Pancreas (tissue), 10 donors: Measurements from ENCODE around the gene UGT1A7. TPM values are rescaled to one million over a fixed set of nuclear protein-coding genes. Genes with fewer than 3 reads are reported as not detected.

Experiments used
- ATAC-seq, 4 donors: fragments of 200-7000 bp; cut with Tn5 transposase; one replicate each; pipeline versions ENCODE4 v1.8.0 to v1.9.1; 2020; ENCODE audit warnings: mild to moderate bottlenecking in 4 of 4, moderate library complexity in 4 of 4
- DNase-seq, 6 donors: peaks; one replicate each; pipeline ENCODE4 v3.0.0-alpha.2; 2020
- FAIRE-seq: peaks from 2 replicates; lab custom pipeline; 2012; peaks lifted over from hg19 to GRCh38; lab: Jason Lieb, UNC
- H3K27ac ChIP-seq, 4 donors: fragments of 200-600 bp; sonication (generic); 1 replicate in 3 of 4; 2 replicates in 1 of 4; pipeline versions ENCODE4 v1.5.0 to v1.8.0; 2020
- H3K27me3 ChIP-seq, 4 donors: fragments of 200-600 bp; one replicate each; pipeline ENCODE4 v1.8.0; 2021
- H3K36me3 ChIP-seq, 3 donors: fragments of 200-600 bp; sonication (generic) in 1 of 3; one replicate each; pipeline versions ENCODE4 v1.5.0 to v1.8.0; 2020 to 2021
- H3K4me1 ChIP-seq, 3 donors: fragments of 200-600 bp; one replicate each; pipeline ENCODE4 v1.8.0; 2021
- H3K4me3 ChIP-seq, 4 donors: fragments of 200-600 bp; sonication (generic) in 2 of 4; one replicate each; pipeline versions ENCODE4 v1.5.0 to v1.8.0; 2020 to 2021
- H3K9me3 ChIP-seq, 4 donors: fragments of 200-600 bp; one replicate each; pipeline ENCODE4 v1.8.0; 2021
- WGBS, 2 donors: extraction: QIAGEN DNeasy Blood & Tissue Kit; methylation state at CpG; one replicate each; pipeline ENCODE4 v1.1.7; 2013; 5-methylcytosine and 5-hydroxymethylcytosine counted together
- intact Hi-C, 3 donors: fragments of 100-400 bp; cut with DNase I; formaldehyde crosslinking; loops; one replicate each; pipeline versions ENCODE4 v1.11.1 to v1.14.2; 2022
- polyA plus RNA-seq, 2 donors: library from polyadenylated mRNA; stranded (reverse); fragments of 200-250 nt; gene quantifications; one replicate each; pipeline ENCODE4 v1.2.3, GENCODE V29; 2013
- total RNA-seq, 6 donors: library from RNA; stranded (reverse); fragmentation: NEBNext Ultra II Directional in 4 of 6; extraction: Animal tissue kit (Norgen Biotek cat#: 25700) in 4 of 6; gene quantifications; one replicate each; pipeline versions ENCODE4 v1.2.1 to v1.2.4, GENCODE V29; 2021 to 2023
- TF ChIP-seq, protein P1 (sequence below), 4 donors: fragments of 200-600 bp; sonication (generic) in 3 of 4; IDR thresholded peaks; one replicate each; pipeline versions ENCODE4 v1.5.0 to v1.8.0; 2021; ENCODE audit warnings: antibody characterized with exemption in 4 of 4
- donor health status: healthy with polysubstance abuse.
- donor health status: DM: no; HTN: no; CAD: no; lungs with moderate emphysema.
- donor health status: DM: no; HTN: no; CAD: no.
- donor health status: control.
- donor health status: control.
- donor health status: Bipolar disorder and iron deficiency.
- donor health status: DM: yes; HTN: yes; CAD: no.
- donor health status: DM: no; HTN: no; CAD: no.
- donor health status: DM: no; HTN: no; CAD: no.
- donor health status: DM: yes; HTN: yes; CAD: no.

Gene UGT1A7
- total and polyA plus RNA-seq, 8 donors, result not detected

GRCh38 chr2:233711312-233712008 lies 29.8 kb downstream of the UGT1A7 start:
- TF ChIP-seq, protein P1, sequence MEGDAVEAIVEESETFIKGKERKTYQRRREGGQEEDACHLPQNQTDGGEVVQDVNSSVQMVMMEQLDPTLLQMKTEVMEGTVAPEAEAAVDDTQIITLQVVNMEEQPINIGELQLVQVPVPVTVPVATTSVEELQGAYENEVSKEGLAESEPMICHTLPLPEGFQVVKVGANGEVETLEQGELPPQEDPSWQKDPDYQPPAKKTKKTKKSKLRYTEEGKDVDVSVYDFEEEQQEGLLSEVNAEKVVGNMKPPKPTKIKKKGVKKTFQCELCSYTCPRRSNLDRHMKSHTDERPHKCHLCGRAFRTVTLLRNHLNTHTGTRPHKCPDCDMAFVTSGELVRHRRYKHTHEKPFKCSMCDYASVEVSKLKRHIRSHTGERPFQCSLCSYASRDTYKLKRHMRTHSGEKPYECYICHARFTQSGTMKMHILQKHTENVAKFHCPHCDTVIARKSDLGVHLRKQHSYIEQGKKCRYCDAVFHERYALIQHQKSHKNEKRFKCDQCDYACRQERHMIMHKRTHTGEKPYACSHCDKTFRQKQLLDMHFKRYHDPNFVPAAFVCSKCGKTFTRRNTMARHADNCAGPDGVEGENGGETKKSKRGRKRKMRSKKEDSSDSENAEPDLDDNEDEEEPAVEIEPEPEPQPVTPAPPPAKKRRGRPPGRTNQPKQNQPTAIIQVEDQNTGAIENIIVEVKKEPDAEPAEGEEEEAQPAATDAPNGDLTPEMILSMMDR (IDR thresholded peaks at IDR 0.05), result peak; percentile 78 to 87 (median 84)
- H3K9me3 ChIP-seq, result no peaks in the 10 kb centered on the region
- no peak overlapping the region for H3K27ac ChIP-seq
- H3K4me1 ChIP-seq, result no peaks in the 10 kb centered on the region
- WGBS, 2 donors, result 29 to 30% methylated on average over 11 of the region's 11 CpGs
- DNase-seq, result peak; percentile 63 to 95 (median 82)
- no peaks in the 10 kb centered on the region for H3K27me3 ChIP-seq
- ATAC-seq, result peak; percentile 88 to 99 (median 98)
- H3K36me3 ChIP-seq, result no peaks in the 10 kb centered on the region
- no peak overlapping the region for H3K4me3 ChIP-seq
- FAIRE-seq, result no peak
- intact Hi-C loops, result no loop called here

GRCh38 chr2:233712611-233713261 lies 31.0 kb downstream of the UGT1A7 start, which contains the start of gene UGT1A5:
Gene UGT1A5, plus strand, starts transcription at chr2:233712907. Its CDS starts 85 bp downstream, at chr2:233712992.
- 61 to 62% methylated on average over 14 of the region's 14 CpGs for WGBS, 2 donors
- FAIRE-seq, result no peak
- H3K4me1 ChIP-seq, result no peaks in the 10 kb centered on the region

GRCh38 chr2:233713262-233713615 lies 31.5 kb downstream of the UGT1A7 start:
- intact Hi-C loops, result no loop called here

More at GRCh38 chr2:233712611-233713261, 31.0 kb downstream of the UGT1A7 start, which contains the start of gene UGT1A5:
- intact Hi-C loops, result no loop called here
- no peak within 1 kb of the TSS for H3K4me3 ChIP-seq
- H3K27ac ChIP-seq, result no peak within 1 kb of the TSS
- ATAC-seq (no peak), DNase-seq (no peak)
- no peaks in the 10 kb centered on the region for H3K27me3 ChIP-seq
- TF ChIP-seq, protein P1 (IDR thresholded peaks at IDR 0.05), result no peak
- H3K9me3 ChIP-seq, result no peaks in the 10 kb centered on the region
- no peaks in the 10 kb centered on the region for H3K36me3 ChIP-seq

DNA sequence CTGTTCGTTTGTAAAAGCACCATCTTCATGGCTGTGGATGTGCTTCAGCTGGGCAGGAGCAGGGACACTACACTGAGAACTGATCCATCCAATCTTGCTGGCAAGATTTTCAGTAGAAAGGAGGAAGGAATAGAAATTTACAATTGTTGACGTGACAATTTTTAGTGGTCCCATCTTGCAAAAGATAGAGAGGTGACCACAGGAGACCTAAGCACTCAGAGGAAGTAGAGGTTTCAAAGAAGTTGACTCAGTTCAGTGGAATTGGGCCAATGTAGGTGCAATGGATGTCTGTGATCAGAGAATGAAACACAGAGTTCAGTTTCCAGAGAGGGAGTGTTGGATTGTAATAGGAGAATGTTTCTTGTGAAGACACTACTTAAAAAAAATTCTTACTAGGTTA lies 32.4 kb downstream of the UGT1A7 start:
- 50 to 70% methylated on average over 2 of the region's 2 CpGs for WGBS, 2 donors
- H3K27me3 ChIP-seq, result no peaks in the 10 kb centered on the region
- intact Hi-C loops, result no loop called here
- no peaks in the 10 kb centered on the region for H3K9me3 ChIP-seq
- no peaks in the 10 kb centered on the region for H3K4me1 ChIP-seq
- no peak for ATAC-seq
- no peaks in the 10 kb centered on the region for H3K36me3 ChIP-seq
- no peak for FAIRE-seq
- TF ChIP-seq, protein P1 (IDR thresholded peaks at IDR 0.05), result no peak
- DNase-seq, result no peak
- no peak overlapping the region for H3K4me3 ChIP-seq
- H3K27ac ChIP-seq, result no peak overlapping the region

More at GRCh38 chr2:233713262-233713615, 31.5 kb downstream of the UGT1A7 start:
- Histone ChIP-seq H3K36me3 (no peaks in the 10 kb centered on the region), H3K9me3 (no peaks in the 10 kb centered on the region), H3K4me3 (no peak overlapping the region), H3K27me3 (no peaks in the 10 kb centered on the region), H3K27ac (no peak overlapping the region), H3K4me1 (no peaks in the 10 kb centered on the region)
- WGBS, 2 donors, result 66 to 69% methylated on average over 7 of the region's 7 CpGs
- ATAC-seq, result no peak
- TF ChIP-seq, protein P1 (IDR thresholded peaks at IDR 0.05), result no peak
- DNase-seq, result no peak
- no peak for FAIRE-seq

GRCh38 chr2:233718552-233718951 lies 36.9 kb downstream of the UGT1A7 start, which contains the start of gene UGT1A4:
Gene UGT1A4, plus strand, starts transcription at chr2:233718736. Its CDS starts 85 bp downstream, at chr2:233718821.
- ATAC-seq, result no peak
- H3K27ac ChIP-seq, result no peak within 1 kb of the TSS
- WGBS, 2 donors, result 65 to 71% methylated on average over 7 of the region's 7 CpGs
- no peaks in the 10 kb centered on the region for H3K9me3 ChIP-seq
- no peaks in the 10 kb centered on the region for H3K36me3 ChIP-seq
- DNase-seq, result no peak
- no peaks in the 10 kb centered on the region for H3K27me3 ChIP-seq
- H3K4me1 ChIP-seq, result no peaks in the 10 kb centered on the region
- intact Hi-C loops, result no loop called here
- H3K4me3 ChIP-seq, result no peak within 1 kb of the TSS
- no peak for FAIRE-seq
- TF ChIP-seq, protein P1 (IDR thresholded peaks at IDR 0.05), result no peak
